Small intestine (tissue), 7 donors: ENCODE results near the gene AKR7A3. TPM values are rescaled to one million over a fixed set of nuclear protein-coding genes. Genes with fewer than 3 reads are reported as not detected.
A peak's percentile ranks its signal among the peaks of the same experiment; 100 is the strongest.
"Not testable (repeated sequence)": the region's sequence is repeated elsewhere in the genome, so short reads cannot be mapped to it uniquely, and the experiment has no call there.

Experiments used
- DNase-seq, 2 donors: peaks; one replicate each; pipeline versions ENCODE4 v3.0.0 to v3.0.0-alpha.2; 2013
- FAIRE-seq: peaks from 2 replicates; lab custom pipeline; 2012; peaks lifted over from hg19 to GRCh38; lab: Jason Lieb, UNC
- H3K27ac ChIP-seq, 3 donors: one replicate each; pipeline ENCODE4 v1.5.1; 2013; ENCODE audit warnings: low read length in 2 of 3, mild to moderate bottlenecking in 2 of 3, control low read depth in 1 of 3, inconsistent platforms in 1 of 3, low read depth in 1 of 3, moderate library complexity in 1 of 3
- H3K27me3 ChIP-seq, 3 donors: one replicate each; pipeline ENCODE4 v1.6.1; 2013; ENCODE audit warnings: low read length in 3 of 3, inconsistent platforms in 1 of 3; ENCODE audit not compliant: control insufficient read depth in 3 of 3, insufficient read depth in 3 of 3
- H3K36me3 ChIP-seq, 3 donors: one replicate each; pipeline ENCODE4 v1.6.1; 2013; ENCODE audit warnings: low read length in 3 of 3, inconsistent platforms in 1 of 3, low read depth in 1 of 3, mild to moderate bottlenecking in 1 of 3, moderate library complexity in 1 of 3; ENCODE audit not compliant: control insufficient read depth in 3 of 3, insufficient read depth in 2 of 3
- H3K4me1 ChIP-seq, 3 donors: one replicate each; pipeline ENCODE4 v1.6.1; 2013; ENCODE audit warnings: low read length in 2 of 3, inconsistent platforms in 1 of 3, low read depth in 1 of 3, mild to moderate bottlenecking in 1 of 3, moderate library complexity in 1 of 3; ENCODE audit not compliant: control insufficient read depth in 3 of 3, insufficient read depth in 2 of 3
- H3K4me3 ChIP-seq, 3 donors: one replicate each; pipeline ENCODE4 v1.5.1; 2013; ENCODE audit warnings: low read length in 3 of 3, control low read depth in 1 of 3, inconsistent platforms in 1 of 3, low read depth in 1 of 3, mild to moderate bottlenecking in 1 of 3, moderate library complexity in 1 of 3
- H3K9me3 ChIP-seq, 2 donors: one replicate each; pipeline ENCODE4 v1.6.1; 2013; ENCODE audit warnings: low read depth in 1 of 2, low read length in 1 of 2; ENCODE audit not compliant: control insufficient read depth in 2 of 2, insufficient read depth in 1 of 2
- WGBS, 3 donors: extraction: QIAGEN DNeasy Blood & Tissue Kit; methylation state at CpG; one replicate each; pipeline ENCODE4 v1.1.7; 2013; 5-methylcytosine and 5-hydroxymethylcytosine counted together
- polyA plus RNA-seq, 4 donors: library from polyadenylated mRNA; stranded (reverse) in 3 of 4; unstranded in 1 of 4; fragments of 200-250 nt in 3 of 4; fragments of 120-200 nt in 1 of 4; gene quantifications; one replicate each; pipeline versions ENCODE4 v1.2.1 to v1.2.3, GENCODE V29; 2013
- donor health status: healthy with polysubstance abuse.
- donor health status: control.
- donor health status: control.
- donor health status: Bipolar disorder and iron deficiency.
- donor health status: healthy.

The AKR7A3 gene
- polyA plus RNA-seq, 4 donors, result 3.4 to 1,138 (median 636) TPM

GRCh38 chr1:19309123-19309813 lies 20.7 kb upstream of the AKR7A3 start:
- Histone ChIP-seq H3K4me1 (peaks cover 0 to 47% (median 7%) of the 10 kb centered on the region in 3 donors), H3K27me3 (no peaks in the 10 kb centered on the region), H3K27ac (peak overlapping the region in 2 of 3 donors; percentile 26 to 86), H3K9me3 (no peaks in the 10 kb centered on the region), H3K36me3 (peaks cover 3 to 47% (median 16%) of the 10 kb centered on the region in 3 donors), H3K4me3 (no peak overlapping the region)
- DNase-seq, result no peak
- 75 to 91% (median 84%) methylated on average over 6 of the region's 6 CpGs for whole genome bisulfite sequencing, 3 donors
- FAIRE-seq, result no peak

- H3K36me3 ChIP-seq, result peaks cover 8 to 48% (median 20%) of the 10 kb centered on the region in 3 donors
- H3K9me3 ChIP-seq, result no peaks in the 10 kb centered on the region
- H3K4me1 ChIP-seq, result peaks cover 0 to 41% (median 7%) of the 10 kb centered on the region in 3 donors
- H3K4me3 ChIP-seq, result no peak overlapping the region
- DNase-seq (no peak), FAIRE-seq (no peak)
- WGBS, 3 donors, result 90 to 95% (median 94%) methylated on average over 3 of the region's 3 CpGs
- H3K27ac ChIP-seq, result peak overlapping the region; percentile 53 to 86 (median 61)
- H3K27me3 ChIP-seq, result no peaks in the 10 kb centered on the region
Measured at GRCh38 chr1:19308509-19308907, 19.9 kb upstream of the AKR7A3 start.

GRCh38 chr1:19307794-19308508 lies 19.4 kb upstream of the AKR7A3 start:
- whole genome bisulfite sequencing, 3 donors, result 56 to 80% (median 71%) methylated on average over 10 of the region's 10 CpGs
- Histone ChIP-seq H3K27ac (peak overlapping the region; percentile 53 to 86 (median 61)), H3K4me3 (no peak overlapping the region), H3K36me3 (peaks cover 13 to 53% (median 20%) of the 10 kb centered on the region in 3 donors), H3K27me3 (no peaks in the 10 kb centered on the region), H3K4me1 (peaks cover 0 to 37% (median 4%) of the 10 kb centered on the region in 3 donors), H3K9me3 (no peaks in the 10 kb centered on the region)
- FAIRE-seq, result no peak
- DNase-seq, result peak; percentile 54 to 88

- Histone ChIP-seq H3K27me3 (no peaks in the 10 kb centered on the region), H3K27ac (no peak overlapping the region), H3K36me3 (peaks cover 16 to 58% (median 20%) of the 10 kb centered on the region in 3 donors), H3K4me1 (peaks cover 0 to 36% (median 4%) of the 10 kb centered on the region in 3 donors), H3K4me3 (no peak overlapping the region), H3K9me3 (no peaks in the 10 kb centered on the region)
- DNase-seq (no peak), FAIRE-seq (no peak)
- 89 to 92% (median 92%) methylated on average over 6 of the region's 6 CpGs for WGBS, 3 donors
Measured at GRCh38 chr1:19306941-19307340, 18.4 kb upstream of the AKR7A3 start.

- DNase-seq (no peak), FAIRE-seq (no peak)
- WGBS, 3 donors, result 92 to 97% (median 93%) methylated on average over 9 to 11 of the region's 11 CpGs
- Histone ChIP-seq H3K4me1 (peaks cover 0 to 31% (median 4%) of the 10 kb centered on the region in 3 donors), H3K4me3 (no peak overlapping the region), H3K9me3 (no peaks in the 10 kb centered on the region), H3K36me3 (peaks cover 16 to 62% (median 20%) of the 10 kb centered on the region in 3 donors), H3K27ac (no peak overlapping the region), H3K27me3 (no peaks in the 10 kb centered on the region)
Measured at GRCh38 chr1:19305880-19306279, 17.3 kb upstream of the AKR7A3 start.

- Histone ChIP-seq H3K4me1 (peaks cover 0 to 19% (median 4%) of the 10 kb centered on the region in 3 donors), H3K36me3 (peaks cover 16 to 65% (median 20%) of the 10 kb centered on the region in 3 donors)
- DNase-seq, H3K27me3 ChIP-seq, H3K27ac ChIP-seq, FAIRE-seq, H3K9me3 ChIP-seq, H3K4me3 ChIP-seq: not testable (repeated sequence)
- 95 to 96% (median 95%) methylated on average over 10 of the region's 10 CpGs for WGBS, 3 donors
Measured at GRCh38 chr1:19304081-19304480, 15.5 kb upstream of the AKR7A3 start.

- peaks cover 8 to 36% (median 13%) of the 10 kb centered on the region in 3 donors for H3K36me3 ChIP-seq
- peaks cover 0 to 14% of the 10 kb centered on the region in 2 donors for H3K9me3 ChIP-seq
- H3K27me3 ChIP-seq, result no peaks in the 10 kb centered on the region
- no peak for FAIRE-seq
- no peak overlapping the region for H3K27ac ChIP-seq
- no peaks in the 10 kb centered on the region for H3K4me1 ChIP-seq
- DNase-seq, result no peak
- WGBS, 3 donors, result 89 to 95% (median 92%) methylated on average over 2 of the region's 2 CpGs
- no peak overlapping the region for H3K4me3 ChIP-seq
Measured at GRCh38 chr1:19300211-19300610, 11.6 kb upstream of the AKR7A3 start.

- DNase-seq (no peak), FAIRE-seq (no peak)
- no peaks in the 10 kb centered on the region for H3K4me1 ChIP-seq
- H3K36me3 ChIP-seq, result peaks cover 0 to 6% (median 0%) of the 10 kb centered on the region in 3 donors
- peaks cover 0 to 40% of the 10 kb centered on the region in 2 donors for H3K9me3 ChIP-seq
- H3K4me3 ChIP-seq, result no peak overlapping the region
- no peak overlapping the region for H3K27ac ChIP-seq
- H3K27me3 ChIP-seq, result no peaks in the 10 kb centered on the region
- 76 to 100% (median 79%) methylated on average over 2 of the region's 2 CpGs for WGBS, 3 donors
Measured at GRCh38 chr1:19294638-19295037, 6.1 kb upstream of the AKR7A3 start.
